ENCODE measurements around the gene HOXB1. TPM values are rescaled to one million over a fixed set of nuclear protein-coding genes. Genes with fewer than 3 reads are reported as not detected.

Gene HOXB1
- total and polyA plus RNA-seq, 2 experiments from 2014 or later, result not detected

DNA sequence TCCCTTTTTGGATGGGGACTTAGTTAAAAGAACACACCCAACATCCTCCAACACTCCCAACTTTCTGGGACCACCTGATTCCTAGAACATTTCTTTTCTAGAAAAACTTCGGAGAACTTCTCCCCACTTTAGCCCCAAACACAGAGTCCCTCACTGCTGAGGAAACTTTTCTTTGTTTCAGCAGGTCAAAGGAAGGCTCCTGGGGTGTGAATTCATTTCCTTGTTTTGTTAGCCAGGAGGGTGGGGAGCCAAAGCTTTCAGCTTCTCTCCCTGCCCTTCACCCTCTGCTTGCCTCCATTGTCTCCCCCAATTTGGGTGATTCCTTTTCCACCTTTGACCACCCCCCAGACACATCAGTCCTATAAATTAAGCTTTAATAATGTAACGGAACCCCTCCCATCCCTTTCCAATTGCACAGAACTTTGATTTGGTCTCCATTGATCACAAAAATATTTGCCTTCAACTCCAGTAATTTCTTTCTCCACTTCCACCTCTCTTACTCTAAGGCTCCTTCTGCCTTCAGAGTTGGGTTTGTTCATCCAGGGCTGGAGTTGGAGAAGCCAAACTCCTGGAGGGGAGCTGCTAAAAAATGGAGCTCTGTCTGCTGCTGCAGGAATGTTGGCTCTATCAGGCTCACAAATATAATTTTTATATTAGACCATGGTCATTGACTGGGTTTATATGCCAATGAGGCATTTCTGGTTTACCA is 37.0 kb upstream of the HOXB1 start:
- peak overlapping the region; percentile 21 for H3K4me2 ChIP-seq
- H3K4me3 ChIP-seq, result 0 out of 2 replicates have a peak overlapping the region, but pooled peaks have one; percentile 24
- no peak for TF ChIP-seq STAT1 (IDR thresholded peaks at IDR 0.05; ENCODE audit: unreplicated experiment)
- peak; percentile 82 for TF ChIP-seq EZH2 (IDR thresholded peaks at IDR 0.05; ENCODE audit: low read depth, unreplicated experiment)
- no peaks in the 10 kb centered on the region for H3K36me3 ChIP-seq (ENCODE audit: insufficient read depth)
- ATAC-seq, result peak; percentile 23
- peaks cover 69% of the 10 kb centered on the region for H4K20me1 ChIP-seq (replicated peaks; ENCODE audit: insufficient read depth)
- H3K27ac Mint-ChIP-seq, result no peak overlapping the region
- no peaks in the 10 kb centered on the region for H3K9me2 ChIP-seq (ENCODE audit: insufficient read depth)
- H3K4me1 Mint-ChIP-seq, result peaks cover 24% of the 10 kb centered on the region
- H3K27me3 ChIP-seq (ENCODE audit: insufficient read depth), result peaks cover 100% of the 10 kb centered on the region
- H3K36me3 Mint-ChIP-seq (ENCODE audit: low read depth), result no peaks in the 10 kb centered on the region
- H3F3A ChIP-seq (replicated peaks; ENCODE audit: low read depth), result peaks cover 65% of the 10 kb centered on the region
- no peak overlapping the region for H2AFZ ChIP-seq
- H3K9me3 Mint-ChIP-seq, result no peaks in the 10 kb centered on the region; the same call in 2 of the 3 replicates
- no peak overlapping the region for H3K27ac ChIP-seq (ENCODE audit: low read depth)
- H3K4me1 ChIP-seq (ENCODE audit: insufficient read depth), result peaks cover 70% of the 10 kb centered on the region
- peaks cover 12% of the 10 kb centered on the region for H3K27me3 Mint-ChIP-seq (ENCODE audit: insufficient read depth, low read depth, poor library complexity)
- no peaks in the 10 kb centered on the region for H3K79me2 ChIP-seq (replicated peaks; ENCODE audit: insufficient read depth)
- no peak overlapping the region for H3K4me3 Mint-ChIP-seq
- DNase-seq (ENCODE audit: low spot score), result no peak

DNA sequence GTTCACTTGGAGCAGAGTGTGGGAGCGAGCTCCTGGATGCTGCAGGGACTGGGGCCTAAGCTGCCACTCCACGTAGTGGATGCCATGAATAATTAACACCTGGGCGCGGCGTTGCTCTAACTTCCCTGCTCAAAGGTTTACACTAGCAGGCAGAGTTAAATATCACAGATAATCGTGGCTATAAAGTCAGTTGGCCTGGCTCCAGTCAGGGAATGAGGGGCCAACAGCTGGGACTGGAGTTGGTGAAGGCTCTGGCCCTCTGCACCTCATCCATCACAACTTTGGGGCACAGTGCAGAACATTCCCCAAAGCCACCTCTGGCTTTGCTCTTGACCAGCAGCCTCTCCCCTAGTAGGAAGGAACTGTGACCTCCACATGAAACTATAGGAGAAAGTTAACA is 36.4 kb upstream of the HOXB1 start:
- peaks cover 68% of the 10 kb centered on the region for H4K20me1 ChIP-seq (replicated peaks; ENCODE audit: insufficient read depth)
- Mint-ChIP-seq H3K27ac (no peak overlapping the region), H3K27me3 (ENCODE audit: insufficient read depth, low read depth, poor library complexity) (peaks cover 18% of the 10 kb centered on the region), H3K4me3 (no peak overlapping the region), H3K9me3 (no peaks in the 10 kb centered on the region), H3K4me1 (peaks cover 29% of the 10 kb centered on the region), H3K36me3 (ENCODE audit: low read depth) (no peaks in the 10 kb centered on the region)
- peaks cover 75% of the 10 kb centered on the region for H3K4me1 ChIP-seq (ENCODE audit: insufficient read depth)
- no peaks in the 10 kb centered on the region for H3K9me2 ChIP-seq (ENCODE audit: insufficient read depth)
- H3K79me2 ChIP-seq (replicated peaks; ENCODE audit: insufficient read depth), result no peaks in the 10 kb centered on the region
- no peak for DNase-seq (ENCODE audit: low spot score)
- TF ChIP-seq, protein P1, sequence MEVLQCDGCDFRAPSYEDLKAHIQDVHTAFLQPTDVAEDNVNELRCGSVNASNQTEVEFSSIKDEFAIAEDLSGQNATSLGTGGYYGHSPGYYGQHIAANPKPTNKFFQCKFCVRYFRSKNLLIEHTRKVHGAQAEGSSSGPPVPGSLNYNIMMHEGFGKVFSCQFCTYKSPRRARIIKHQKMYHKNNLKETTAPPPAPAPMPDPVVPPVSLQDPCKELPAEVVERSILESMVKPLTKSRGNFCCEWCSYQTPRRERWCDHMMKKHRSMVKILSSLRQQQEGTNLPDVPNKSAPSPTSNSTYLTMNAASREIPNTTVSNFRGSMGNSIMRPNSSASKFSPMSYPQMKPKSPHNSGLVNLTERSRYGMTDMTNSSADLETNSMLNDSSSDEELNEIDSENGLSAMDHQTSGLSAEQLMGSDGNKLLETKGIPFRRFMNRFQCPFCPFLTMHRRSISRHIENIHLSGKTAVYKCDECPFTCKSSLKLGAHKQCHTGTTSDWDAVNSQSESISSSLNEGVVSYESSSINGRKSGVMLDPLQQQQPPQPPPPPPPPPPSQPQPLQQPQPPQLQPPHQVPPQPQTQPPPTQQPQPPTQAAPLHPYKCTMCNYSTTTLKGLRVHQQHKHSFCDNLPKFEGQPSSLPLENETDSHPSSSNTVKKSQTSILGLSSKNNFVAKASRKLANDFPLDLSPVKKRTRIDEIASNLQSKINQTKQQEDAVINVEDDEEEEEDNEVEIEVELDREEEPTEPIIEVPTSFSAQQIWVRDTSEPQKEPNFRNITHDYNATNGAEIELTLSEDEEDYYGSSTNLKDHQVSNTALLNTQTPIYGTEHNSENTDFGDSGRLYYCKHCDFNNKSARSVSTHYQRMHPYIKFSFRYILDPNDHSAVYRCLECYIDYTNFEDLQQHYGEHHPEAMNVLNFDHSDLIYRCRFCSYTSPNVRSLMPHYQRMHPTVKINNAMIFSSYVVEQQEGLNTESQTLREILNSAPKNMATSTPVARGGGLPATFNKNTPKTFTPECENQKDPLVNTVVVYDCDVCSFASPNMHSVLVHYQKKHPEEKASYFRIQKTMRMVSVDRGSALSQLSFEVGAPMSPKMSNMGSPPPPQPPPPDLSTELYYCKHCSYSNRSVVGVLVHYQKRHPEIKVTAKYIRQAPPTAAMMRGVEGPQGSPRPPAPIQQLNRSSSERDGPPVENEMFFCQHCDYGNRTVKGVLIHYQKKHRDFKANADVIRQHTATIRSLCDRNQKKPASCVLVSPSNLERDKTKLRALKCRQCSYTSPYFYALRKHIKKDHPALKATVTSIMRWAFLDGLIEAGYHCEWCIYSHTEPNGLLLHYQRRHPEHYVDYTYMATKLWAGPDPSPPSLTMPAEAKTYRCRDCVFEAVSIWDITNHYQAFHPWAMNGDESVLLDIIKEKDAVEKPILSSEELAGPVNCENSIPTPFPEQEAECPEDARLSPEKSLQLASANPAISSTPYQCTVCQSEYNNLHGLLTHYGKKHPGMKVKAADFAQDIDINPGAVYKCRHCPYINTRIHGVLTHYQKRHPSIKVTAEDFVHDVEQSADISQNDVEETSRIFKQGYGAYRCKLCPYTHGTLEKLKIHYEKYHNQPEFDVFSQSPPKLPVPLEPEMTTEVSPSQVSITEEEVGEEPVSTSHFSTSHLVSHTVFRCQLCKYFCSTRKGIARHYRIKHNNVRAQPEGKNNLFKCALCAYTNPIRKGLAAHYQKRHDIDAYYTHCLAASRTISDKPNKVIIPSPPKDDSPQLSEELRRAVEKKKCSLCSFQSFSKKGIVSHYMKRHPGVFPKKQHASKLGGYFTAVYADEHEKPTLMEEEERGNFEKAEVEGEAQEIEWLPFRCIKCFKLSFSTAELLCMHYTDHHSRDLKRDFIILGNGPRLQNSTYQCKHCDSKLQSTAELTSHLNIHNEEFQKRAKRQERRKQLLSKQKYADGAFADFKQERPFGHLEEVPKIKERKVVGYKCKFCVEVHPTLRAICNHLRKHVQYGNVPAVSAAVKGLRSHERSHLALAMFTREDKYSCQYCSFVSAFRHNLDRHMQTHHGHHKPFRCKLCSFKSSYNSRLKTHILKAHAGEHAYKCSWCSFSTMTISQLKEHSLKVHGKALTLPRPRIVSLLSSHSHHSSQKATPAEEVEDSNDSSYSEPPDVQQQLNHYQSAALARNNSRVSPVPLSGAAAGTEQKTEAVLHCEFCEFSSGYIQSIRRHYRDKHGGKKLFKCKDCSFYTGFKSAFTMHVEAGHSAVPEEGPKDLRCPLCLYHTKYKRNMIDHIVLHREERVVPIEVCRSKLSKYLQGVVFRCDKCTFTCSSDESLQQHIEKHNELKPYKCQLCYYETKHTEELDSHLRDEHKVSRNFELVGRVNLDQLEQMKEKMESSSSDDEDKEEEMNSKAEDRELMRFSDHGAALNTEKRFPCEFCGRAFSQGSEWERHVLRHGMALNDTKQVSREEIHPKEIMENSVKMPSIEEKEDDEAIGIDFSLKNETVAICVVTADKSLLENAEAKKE (CRISPR knock-in tag; IDR thresholded peaks at IDR 0.05), result no peak
- no peak for TF ChIP-seq ZNF331 (CRISPR knock-in tag; IDR thresholded peaks at IDR 0.05; ENCODE audit: low read depth)
- TF ChIP-seq NANOG (IDR thresholded peaks at IDR 0.05; ENCODE audit: borderline replicate concordance), result no peak
- no peak for TF ChIP-seq POLR2AphosphoS5 (IDR thresholded peaks at IDR 0.05; ENCODE audit: low read depth)
- TF ChIP-seq, protein P2, sequence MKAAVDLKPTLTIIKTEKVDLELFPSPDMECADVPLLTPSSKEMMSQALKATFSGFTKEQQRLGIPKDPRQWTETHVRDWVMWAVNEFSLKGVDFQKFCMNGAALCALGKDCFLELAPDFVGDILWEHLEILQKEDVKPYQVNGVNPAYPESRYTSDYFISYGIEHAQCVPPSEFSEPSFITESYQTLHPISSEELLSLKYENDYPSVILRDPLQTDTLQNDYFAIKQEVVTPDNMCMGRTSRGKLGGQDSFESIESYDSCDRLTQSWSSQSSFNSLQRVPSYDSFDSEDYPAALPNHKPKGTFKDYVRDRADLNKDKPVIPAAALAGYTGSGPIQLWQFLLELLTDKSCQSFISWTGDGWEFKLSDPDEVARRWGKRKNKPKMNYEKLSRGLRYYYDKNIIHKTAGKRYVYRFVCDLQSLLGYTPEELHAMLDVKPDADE (IDR thresholded peaks at IDR 0.05), result no peak
- TF ChIP-seq ZNF114 (CRISPR knock-in tag; IDR thresholded peaks at IDR 0.05), result no peak
- no peak for TF ChIP-seq EZH2phosphoT487 (IDR thresholded peaks at IDR 0.05; ENCODE audit: unreplicated experiment)
- no peak overlapping the region for H2AFZ ChIP-seq
- no peak overlapping the region for H3K4me2 ChIP-seq
- H3F3A ChIP-seq (replicated peaks; ENCODE audit: low read depth), result peaks cover 65% of the 10 kb centered on the region
- H3K36me3 ChIP-seq (ENCODE audit: insufficient read depth), result no peaks in the 10 kb centered on the region
- no peak overlapping the region for H3K4me3 ChIP-seq
- H3K27ac ChIP-seq (ENCODE audit: low read depth), result no peak overlapping the region
- no peak for ATAC-seq
- peaks cover 100% of the 10 kb centered on the region for H3K27me3 ChIP-seq (ENCODE audit: insufficient read depth)

All from GM23338 (cell line).